Measurements from ENCODE around the gene HACD1.

- TF ChIP-seq CTCF (IDR thresholded peaks at IDR 0.05; ENCODE audit: low read depth, low read length, poor library complexity, severe bottlenecking) (no peak), EZH2phosphoT487 (IDR thresholded peaks at IDR 0.05; ENCODE audit: borderline replicate concordance, low read length) (no peak)
Measured at GRCh38 chr10:17605936-17606335, 11.2 kb downstream of the HACD1 start.

Data from DOHH2 (cell line).